K562 (cell line): ENCODE data around the gene HEATR1. TPM values are rescaled to one million over a fixed set of nuclear protein-coding genes. Genes with fewer than 3 reads are reported as not detected.

Experiments
- ARID2 ChIP-seq: fragments of 450-650 bp; IDR thresholded peaks from 2 replicates; pipeline ENCODE4 v1.6.1; 2017; ENCODE audit warnings: antibody characterized with exemption, mild to moderate bottlenecking
- CREB5 ChIP-seq: fragments of 250-450 bp; sonication (Bioruptor Pico); IDR thresholded peaks from 2 replicates; pipeline ENCODE4 v1.5.0; 2020; ENCODE audit warnings: mild to moderate bottlenecking
- EHMT2 ChIP-seq: fragments of 450-650 bp; IDR thresholded peaks from 2 replicates; pipeline ENCODE4 v1.6.1; 2018; ENCODE audit warnings: antibody characterized with exemption
- ELF1 ChIP-seq: fragments of 200-800 bp; sonication (Bioruptor generic); IDR thresholded peaks from 2 replicates; pipeline ENCODE4 v1.6.1; 2016; ENCODE audit warnings: missing genetic modification characterization, missing compliant biosample characterization
- ETV1 ChIP-seq: fragments of 450-650 bp; conservative IDR thresholded peaks from 2 replicates; pipeline ENCODE4 v1.6.1; 2016; ENCODE audit warnings: missing genetic modification characterization, control low read depth, low read depth, missing compliant biosample characterization
- HDAC3 ChIP-seq: fragments of 450-650 bp; IDR thresholded peaks from 2 replicates; pipeline ENCODE4 v1.6.1; 2018; ENCODE audit warnings: borderline replicate concordance, mild to moderate bottlenecking, moderate library complexity; ENCODE audit not compliant: partially characterized antibody
- HSF4 ChIP-seq: fragments of 250-450 bp; sonication (Bioruptor Pico); IDR thresholded peaks from 2 replicates; pipeline ENCODE4 v2.1.2; 2022; ENCODE audit warnings: mild to moderate bottlenecking, moderate library complexity, borderline replicate concordance
- KHSRP ChIP-seq: fragments of 450-650 bp; IDR thresholded peaks from 2 replicates; pipeline ENCODE4 v1.6.1; 2017
- NFXL1 ChIP-seq: fragments of 450-650 bp; formaldehyde crosslinking; IDR thresholded peaks from 2 replicates; pipeline ENCODE4 v1.4.0; 2021; ENCODE audit warnings: mild to moderate bottlenecking
- RBFOX2 ChIP-seq: fragments of 200-400 bp; formaldehyde crosslinking; IDR thresholded peaks from 2 replicates; pipeline ENCODE4 v1.6.1; 2017; ENCODE audit warnings: low read depth, mild to moderate bottlenecking, low read length, moderate library complexity
- SMAD1 ChIP-seq: fragments of 150-350 bp; IDR thresholded peaks from 2 replicates; pipeline ENCODE4 v1.6.1; 2014; ENCODE audit warnings: low read length, low read depth; ENCODE audit not compliant: partially characterized antibody
- SMAD4 ChIP-seq: fragments of 250-450 bp; sonication (Bioruptor Pico); conservative IDR thresholded peaks from 2 replicates; pipeline ENCODE4 v1.8.0; 2021; ENCODE audit warnings: inconsistent platforms, mild to moderate bottlenecking, moderate library complexity
- THRB ChIP-seq: fragments of 450-650 bp; formaldehyde crosslinking; conservative IDR thresholded peaks from 2 replicates; pipeline ENCODE4 v1.4.0; 2022; ENCODE audit warnings: mild to moderate bottlenecking, missing genetic modification characterization
- ZFX ChIP-seq: sonication (generic); formaldehyde crosslinking; IDR thresholded peaks from 2 replicates; pipeline ENCODE4 v1.8.0; 2022; ENCODE audit warnings: mild to moderate bottlenecking, missing genetic modification reagents, moderate library complexity
- ZNF311 ChIP-seq: fragments of 250-450 bp; sonication (Bioruptor Pico); IDR thresholded peaks from 2 replicates; pipeline ENCODE4 v1.4.0; 2020; ENCODE audit warnings: mild to moderate bottlenecking, moderate library complexity
- ZNF518B ChIP-seq: fragments of 250-450 bp; sonication (Bioruptor Pico); IDR thresholded peaks from 2 replicates; pipeline ENCODE4 v1.5.0; 2021; ENCODE audit warnings: mild to moderate bottlenecking, moderate library complexity
- ZNF592 ChIP-seq: fragments of 450-650 bp; IDR thresholded peaks from 2 replicates; pipeline ENCODE4 v1.6.1; 2017; ENCODE audit warnings: antibody characterized with exemption, mild to moderate bottlenecking
- ZNF696 ChIP-seq: fragments of 250-450 bp; sonication (Bioruptor Pico); conservative IDR thresholded peaks from 2 replicates; pipeline ENCODE4 v1.4.0; 2020; ENCODE audit warnings: mild to moderate bottlenecking, moderate library complexity
- polyA plus RNA-seq, 8 experiments: library from polyadenylated mRNA; depleted of rRNA in 4 of 8; stranded (reverse) in 5 of 8; unstranded in 3 of 8; fragments of >200 nt; fragmentation: Nextera tagmentation in 2 of 8; fragmentation: Illumina TruSeq in 1 of 8; extraction: Ambion mirVana in 2 of 8; extraction: Trizol in 1 of 8; gene quantifications; 2 replicates each; pipeline versions ENCODE4 v1.2.1 to v1.2.3, GENCODE V29; 2011 to 2014; ENCODE audit warnings: inconsistent platforms in 1 of 8, missing spikeins in 1 of 8
- total RNA-seq, 7 experiments: library from RNA; depleted of rRNA in 6 of 7; stranded (reverse); fragments of >200 nt in 6 of 7; fragmentation: Illumina TruSeq in 2 of 7; extraction: Trizol in 2 of 7; gene quantifications; 2 replicates each; pipeline versions ENCODE4 v1.2.1 to v1.2.3, GENCODE V29; 2011 to 2021; ENCODE audit warnings: low replicate concordance in 1 of 7

Gene HEATR1
- total and polyA plus RNA-seq, 9 of the 15 experiments (the other 6 are each of a cell fraction or from before 2014, with no cell fraction given) = 28.3 to 108 (median 50.9) TPM

GRCh38 chr1:236502972-236503639 lies 101.2 kb downstream of the HEATR1 start (continued):
- TF ChIP-seq ZNF311 (CRISPR knock-in tag) (peak; percentile 27; the same call in 1 of the 2 replicates), THRB (no peak), HSF4 (CRISPR knock-in tag) (no peak), KHSRP (no peak), ETV1 (peak; percentile 86), ZNF592 (peak; percentile 21; the same call in 1 of the 2 replicates), SMAD1 (no peak), ZNF518B (CRISPR knock-in tag) (no peak), RBFOX2 (peak; percentile 38; the same call in 1 of the 2 replicates), ZFX (CRISPR knock-in tag) (no peak), HDAC3 (no peak), ARID2 (0 out of 2 replicates have a peak, but pooled peaks have one; percentile 10), CREB5 (CRISPR knock-in tag) (no peak), ZNF696 (no peak), EHMT2 (0 out of 2 replicates have a peak, but pooled peaks have one; percentile 11), SMAD4 (CRISPR knock-in tag) (peak; percentile 54), NFXL1 (CRISPR knock-in tag) (no peak), ELF1 (tag) (peak; percentile 81)
